ENCODE data around the gene R3HDM2.

GRCh38 chr12:57231276-57232021, 199.4 kb downstream of the R3HDM2 start:
- TF ChIP-seq POLR2A (IDR thresholded peaks at IDR 0.05; ENCODE audit: low read depth) (no peak), CTCF (IDR thresholded peaks at IDR 0.05) (no peak), EP300 (IDR thresholded peaks at IDR 0.05) (no peak)

All from esophagus muscularis mucosa (tissue), 4 donors.